Inferior parietal cortex (tissue), 1 donor: ENCODE data around the gene ASAP3.

Source experiments
- DNase-seq: peaks from one replicate; pipeline ENCODE4 v3.0.0-alpha.2; 2016; ENCODE audit errors: extremely low spot score

Gene ASAP3

DNA sequence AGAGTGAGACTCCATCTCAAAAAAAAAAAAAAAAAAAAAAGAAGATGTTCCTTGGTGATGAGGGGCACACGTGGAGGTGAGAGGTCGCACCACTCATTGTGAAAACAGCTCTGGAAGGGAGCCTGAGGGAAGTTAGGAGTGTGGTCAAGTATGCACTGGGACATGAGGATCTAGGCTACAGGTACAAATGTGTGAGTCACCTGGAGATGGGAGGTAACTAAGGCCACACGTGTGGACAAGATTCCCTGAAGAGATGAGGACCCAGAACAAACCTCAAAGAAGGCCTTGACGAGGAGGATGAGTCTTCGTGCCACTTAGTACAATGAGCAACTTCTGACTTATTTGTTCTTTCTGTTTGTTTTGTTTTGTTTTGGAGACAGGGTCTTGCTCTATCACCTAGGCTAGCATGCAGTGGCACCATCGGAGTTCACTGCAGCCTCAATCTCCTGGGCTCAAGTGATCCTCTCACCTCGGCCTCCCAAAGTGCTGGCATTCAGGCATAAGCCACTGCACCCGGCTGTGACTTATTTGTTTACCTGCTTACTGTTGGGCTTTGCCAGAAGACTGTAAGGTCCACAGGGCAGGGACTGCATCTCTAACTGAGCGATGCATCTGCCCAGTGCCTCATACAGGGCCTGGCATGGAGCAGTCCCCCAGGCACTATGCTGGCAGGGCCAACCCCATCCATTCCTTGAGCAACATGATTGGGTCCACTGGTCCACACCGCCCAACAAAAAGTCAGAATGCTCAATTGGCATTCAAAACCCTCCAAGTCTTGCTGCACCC lies 6.4 kb downstream of the ASAP3 start:
- DNase-seq = no peak

DNA sequence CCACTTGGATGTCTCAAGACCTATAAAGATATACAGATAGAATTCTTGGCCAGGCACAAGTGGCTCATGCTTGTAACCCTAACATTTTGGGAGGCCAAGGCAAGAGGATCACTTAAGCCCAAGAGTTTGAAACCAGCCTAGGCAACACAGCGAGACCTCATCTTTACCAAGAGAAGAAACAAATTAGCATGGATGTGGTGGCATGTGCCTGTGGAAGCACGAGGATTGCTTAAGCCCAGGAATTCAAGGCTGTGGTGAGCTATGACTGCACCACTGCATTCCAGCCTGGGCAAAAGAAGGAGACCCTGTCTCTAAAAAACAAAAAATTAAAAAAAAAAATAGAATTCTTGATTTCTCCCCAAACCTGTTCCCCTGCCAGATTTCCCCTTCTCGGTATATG lies 8.3 kb downstream of the ASAP3 start:
- DNase-seq = no peak

GRCh38 chr1:23475134-23475628 lies 8.8 kb downstream of the ASAP3 start:
- peak; percentile 65 for DNase-seq

DNA sequence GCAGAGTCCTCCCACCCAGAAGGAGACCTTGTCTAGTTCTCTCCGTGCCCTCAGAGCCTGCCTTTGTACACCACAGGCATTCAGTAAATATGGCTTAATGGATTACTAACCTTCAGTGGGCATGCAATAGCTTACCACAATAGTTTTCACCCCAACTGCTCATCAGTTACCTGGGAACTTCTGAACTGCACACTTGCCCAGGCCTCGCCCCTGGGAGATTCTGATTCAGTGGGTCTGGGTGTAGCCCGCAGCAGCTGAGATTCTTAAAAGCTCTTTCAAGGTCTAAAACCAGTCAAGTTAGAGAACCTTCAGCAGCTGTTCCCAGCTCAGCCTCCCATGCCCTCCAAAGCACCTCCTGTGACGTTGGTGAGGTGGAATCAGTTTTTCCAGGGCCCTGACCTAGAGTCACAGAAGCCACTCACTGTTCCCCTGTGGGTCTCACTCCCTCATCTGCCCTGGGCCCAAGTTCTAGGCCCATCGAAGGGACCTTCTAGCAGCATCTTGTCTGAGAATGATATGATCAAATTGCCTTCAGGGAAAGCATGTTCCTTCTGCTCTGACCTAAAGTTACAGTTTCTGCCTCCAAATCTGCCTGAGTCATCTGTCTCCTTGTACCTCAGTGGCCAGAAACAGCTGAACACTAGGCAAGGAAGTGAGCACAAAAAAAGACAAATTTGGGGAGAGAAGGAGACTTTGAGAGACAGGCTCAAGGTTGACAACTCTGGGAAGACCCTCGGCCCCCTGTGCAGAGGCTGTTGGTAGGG lies 10.8 kb downstream of the ASAP3 start:
- no peak for DNase-seq

DNA sequence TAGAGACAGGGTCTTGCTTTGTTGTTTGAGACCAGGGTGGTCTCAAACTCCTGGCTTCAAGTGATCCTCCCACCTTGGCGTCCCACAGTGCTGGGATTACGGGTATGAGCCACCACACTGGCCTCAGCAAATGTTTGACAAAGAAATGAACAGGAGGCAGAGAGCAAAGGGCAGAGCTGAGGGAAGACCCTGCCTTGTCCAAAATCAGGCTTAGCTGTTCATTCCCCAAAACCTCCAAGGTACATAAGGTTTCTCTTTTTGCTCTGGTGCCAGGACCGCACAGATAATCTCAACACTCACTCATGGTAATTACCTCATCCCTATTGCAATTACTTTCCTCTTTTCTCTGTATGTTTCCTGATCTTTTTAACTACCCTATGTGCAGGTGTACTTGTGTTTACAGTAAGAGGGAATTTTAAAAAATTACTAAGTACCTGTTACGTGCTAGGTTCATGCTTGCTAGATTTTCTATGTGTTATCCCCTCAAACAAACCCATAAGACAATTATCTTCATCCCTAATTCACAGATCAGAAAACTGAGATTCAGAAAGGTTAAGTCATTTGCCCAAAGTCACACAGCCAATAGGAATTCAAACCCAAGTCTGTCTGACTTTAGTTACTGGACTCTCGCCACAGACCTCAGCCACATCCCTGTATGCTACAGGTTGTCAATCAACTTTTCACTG lies 11.5 kb downstream of the ASAP3 start:
- no peak for DNase-seq

- no peak for DNase-seq
Measured at GRCh38 chr1:23471473-23472075, 12.4 kb downstream of the ASAP3 start.

- no peak for DNase-seq
Measured at GRCh38 chr1:23470282-23471070, 13.5 kb downstream of the ASAP3 start.

GRCh38 chr1:23469372-23469982 lies 14.5 kb downstream of the ASAP3 start:
- DNase-seq = no peak

DNA sequence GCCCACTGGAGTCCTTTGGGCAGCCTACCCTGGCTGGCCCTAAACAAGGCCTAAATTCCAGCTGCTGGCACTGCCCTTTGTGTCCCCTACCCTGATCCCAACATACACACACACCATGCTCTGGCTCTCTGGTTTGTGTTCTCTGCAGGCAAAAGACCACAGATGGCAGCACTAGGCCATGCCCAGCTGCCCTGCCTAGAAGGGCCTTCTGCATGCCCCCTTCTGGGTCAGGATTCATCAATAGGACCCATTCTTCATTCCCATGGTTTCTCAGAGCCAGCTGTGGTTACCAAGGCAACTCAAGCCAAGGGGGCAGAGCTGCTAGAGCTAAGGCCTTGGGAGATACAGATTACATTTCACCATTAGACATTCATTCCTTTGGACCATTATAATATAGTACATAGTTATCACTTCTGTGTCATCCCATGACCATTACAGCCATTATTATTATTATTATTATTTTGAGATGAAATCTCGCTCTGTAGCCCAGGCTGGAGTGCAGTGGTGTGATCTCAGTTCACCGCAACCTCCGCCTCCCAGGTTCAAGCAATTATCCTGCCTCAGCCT lies 17.5 kb downstream of the ASAP3 start:
- peak; percentile 61 for DNase-seq

DNA sequence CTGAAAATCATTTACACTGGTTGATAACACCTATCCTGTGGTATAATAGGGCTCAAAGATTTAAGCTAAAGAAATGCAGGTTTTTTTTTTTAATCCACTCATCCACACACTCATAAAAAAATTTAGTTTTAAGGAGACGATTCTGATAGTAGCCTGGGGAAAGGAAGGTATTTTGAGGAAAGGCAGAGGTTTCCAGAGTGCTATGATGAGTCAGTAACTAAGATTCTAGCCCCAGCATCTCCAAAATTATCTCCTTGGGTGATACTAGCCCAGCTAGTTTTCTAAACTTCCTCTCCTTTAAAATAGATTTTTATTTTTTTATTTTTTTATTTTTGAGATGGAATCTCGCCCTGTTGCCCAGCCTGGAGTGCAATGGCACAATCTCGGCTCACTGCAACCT lies 20.7 kb downstream of the ASAP3 start:
- DNase-seq = no peak

DNA sequence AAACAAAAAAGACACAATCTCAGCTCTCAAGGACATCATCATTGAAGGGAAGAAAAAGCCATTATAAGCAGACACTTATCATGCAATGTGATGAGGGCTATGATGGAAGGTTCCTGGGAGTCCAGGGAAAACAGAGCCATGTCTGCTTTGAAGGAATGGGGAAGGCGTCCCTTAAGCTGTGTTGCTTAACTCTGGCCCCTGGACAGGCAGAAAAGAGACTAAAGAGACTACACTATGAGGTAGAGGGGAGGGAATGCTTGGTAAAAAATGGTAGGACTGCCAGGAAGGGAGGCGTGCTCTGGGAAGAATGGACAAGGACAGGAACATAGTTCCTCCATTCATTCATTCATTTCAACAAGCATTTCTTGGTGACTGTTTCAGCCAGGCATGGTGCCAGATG lies 21.2 kb downstream of the ASAP3 start:
- no peak for DNase-seq

GRCh38 chr1:23461050-23461449 lies 22.9 kb downstream of the ASAP3 start:
- DNase-seq = no peak

- DNase-seq = no peak
Measured at GRCh38 chr1:23460519-23460918, 23.5 kb downstream of the ASAP3 start.

DNA sequence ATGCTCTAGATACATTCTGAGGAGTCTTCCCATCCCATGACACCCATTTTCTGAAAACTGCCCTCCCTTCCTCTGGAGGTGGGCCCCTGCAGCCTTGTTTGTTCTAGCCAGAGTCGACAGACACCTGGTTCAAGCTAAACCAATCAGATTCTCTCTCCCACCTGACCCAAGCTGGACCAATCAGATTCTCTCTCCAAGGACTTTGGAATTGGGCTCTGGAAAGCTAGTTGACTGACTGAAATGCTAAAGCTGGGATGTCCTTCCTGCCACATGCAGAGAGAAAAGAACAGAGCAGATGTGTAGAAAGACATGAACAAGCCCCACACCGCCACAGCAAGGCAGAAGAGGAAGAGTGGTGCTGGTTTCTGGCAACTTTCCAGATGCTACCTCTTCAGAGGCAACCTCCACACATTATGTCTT lies 24.6 kb downstream of the ASAP3 start:
- DNase-seq = no peak

DNA sequence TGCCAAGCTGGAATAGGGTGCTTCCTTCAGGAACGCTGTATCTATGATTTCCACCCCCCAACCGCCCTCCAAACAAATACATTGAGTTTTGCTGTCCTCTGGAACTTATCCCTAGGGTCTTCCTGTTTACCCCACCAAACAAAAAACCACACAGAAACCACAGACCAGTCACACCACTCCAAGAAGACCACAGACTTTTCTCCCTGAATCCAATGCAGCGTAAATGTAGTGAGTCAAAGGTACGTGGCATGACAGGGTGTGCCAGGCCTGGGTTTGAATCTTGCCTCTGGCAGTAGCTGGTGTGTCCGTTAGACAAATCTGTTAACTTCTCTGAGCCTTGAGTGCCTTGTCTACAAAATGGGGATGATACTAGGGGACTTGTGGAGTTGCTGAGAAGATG lies 27.8 kb downstream of the ASAP3 start:
- DNase-seq = no peak

DNA sequence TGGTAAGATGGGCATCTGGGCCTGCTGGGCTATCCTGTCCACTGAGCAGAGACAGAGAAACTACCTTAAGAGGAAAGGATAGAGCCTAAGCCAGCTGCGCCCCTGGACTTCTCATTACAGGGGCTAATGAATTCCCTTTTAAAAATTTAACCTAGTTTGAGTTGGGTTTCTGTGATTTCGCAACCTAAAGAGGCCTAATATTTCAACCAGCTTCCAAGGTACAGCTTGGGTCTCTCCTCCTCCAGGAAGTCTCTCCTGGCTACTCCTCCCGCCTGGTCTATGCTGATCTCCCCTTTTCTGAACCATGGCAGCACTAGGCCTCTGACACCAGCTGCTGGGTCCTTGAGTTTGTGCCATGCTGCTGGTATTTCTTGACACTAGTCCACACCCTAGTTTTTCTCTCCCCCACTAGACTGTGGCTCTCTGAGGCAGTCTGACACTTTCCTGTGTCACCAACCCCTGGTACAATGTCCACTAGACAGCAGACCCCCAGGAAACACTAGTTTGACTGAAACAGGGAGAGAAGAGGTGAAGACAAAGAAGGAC lies 30.5 kb downstream of the ASAP3 start:
- DNase-seq = no peak

- DNase-seq = no peak
Measured at GRCh38 chr1:23452011-23452411, 32.0 kb downstream of the ASAP3 start.

DNA sequence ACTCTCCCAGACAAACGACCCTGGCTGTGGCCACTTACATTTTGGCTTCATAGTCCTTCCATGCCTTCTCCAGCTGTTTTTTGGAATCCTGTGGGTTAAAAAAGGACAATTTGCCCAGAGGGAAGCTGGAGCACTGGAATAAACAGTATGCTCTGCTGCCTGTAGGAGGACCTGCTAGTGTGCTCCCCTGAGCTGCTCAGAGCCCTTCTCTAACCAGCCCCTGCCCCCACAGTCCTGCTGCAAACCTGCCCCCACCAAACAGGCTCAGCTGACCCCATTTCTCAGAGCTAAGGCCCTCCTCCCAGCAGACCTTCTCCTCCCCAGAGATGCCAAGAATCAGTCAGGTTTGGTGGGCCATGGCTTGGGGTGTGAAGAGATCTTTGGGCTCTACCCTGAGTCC lies 32.5 kb downstream of the ASAP3 start:
- no peak for DNase-seq

DNA sequence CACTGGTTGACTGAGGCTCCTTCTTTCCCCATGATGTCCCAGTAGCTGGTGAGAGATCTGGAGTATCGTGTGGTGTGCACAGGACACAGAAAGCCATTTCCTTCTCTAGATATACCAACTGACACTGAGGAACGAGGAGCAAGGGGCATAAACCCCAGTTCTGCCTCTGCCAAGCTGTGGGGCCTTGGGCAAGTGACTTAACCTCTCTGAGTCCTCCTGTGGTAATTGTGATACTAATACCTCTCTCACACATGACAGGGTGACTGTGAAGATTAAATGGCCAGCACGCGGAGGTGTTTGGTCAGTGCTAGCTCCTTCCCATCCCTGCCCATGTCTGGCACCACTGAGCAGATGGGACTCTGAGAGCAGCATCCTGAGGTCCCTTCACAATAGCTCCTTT lies 33.1 kb downstream of the ASAP3 start:
- DNase-seq = no peak

DNA sequence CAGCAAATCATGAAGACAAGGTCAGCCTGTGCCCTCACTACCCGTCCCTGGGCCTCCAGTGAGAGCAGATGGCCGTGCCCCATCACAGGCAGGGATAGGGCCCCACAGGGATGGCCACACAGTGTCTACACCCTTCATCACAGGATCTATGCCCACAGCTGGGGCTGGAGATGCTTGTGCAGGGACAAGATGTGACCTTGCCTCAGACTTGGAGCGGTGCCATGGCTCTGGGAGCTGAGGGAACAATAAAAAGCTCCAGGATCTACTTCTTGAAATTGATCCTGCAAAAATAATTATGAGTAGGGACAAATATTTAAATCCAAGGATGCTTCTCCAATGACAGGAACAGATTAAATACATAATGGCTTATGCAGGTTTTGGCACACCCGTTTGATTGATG lies 34.0 kb downstream of the ASAP3 start:
- no peak for DNase-seq
